Mesothelial cell of epicardium (in vitro differentiated cells): Measurements from ENCODE around the gene YIPF3. TPM values are rescaled to one million over a fixed set of nuclear protein-coding genes. Genes with fewer than 3 reads are reported as not detected.

ENCODE experiments used
- DNase-seq, 2 experiments: peaks; one replicate each; pipeline ENCODE4 v3.0.0; 2021; ENCODE audit warnings: low spot score in 2 of 2; ENCODE audit not compliant: unreplicated experiment in 2 of 2
- H3K27ac Mint-ChIP-seq: 2 replicates; pipeline ENCODE4 v1.8.0; 2021; ENCODE audit warnings: mixed read lengths
- H3K27me3 Mint-ChIP-seq: 2 replicates; pipeline ENCODE4 v1.8.0; 2021; ENCODE audit warnings: low read depth, mixed read lengths
- H3K36me3 Mint-ChIP-seq: 2 replicates; pipeline ENCODE4 v1.8.0; 2021; ENCODE audit warnings: mixed read lengths
- H3K4me1 Mint-ChIP-seq: 2 replicates; pipeline ENCODE4 v1.8.0; 2021; ENCODE audit warnings: mixed read lengths
- H3K4me3 Mint-ChIP-seq: 2 replicates; pipeline ENCODE4 v1.8.0; 2021; ENCODE audit warnings: mild to moderate bottlenecking, moderate library complexity, mixed read lengths
- H3K9me3 Mint-ChIP-seq: 2 replicates; pipeline ENCODE4 v1.8.0; 2021; ENCODE audit warnings: mixed read lengths
- total RNA-seq: library from RNA; stranded (reverse); gene quantifications from 3 replicates; pipeline ENCODE4 v1.2.1, GENCODE V29; 2021
- TF ChIP-seq, protein P1 (sequence below): fragments of 200-600 bp; sonication (generic); IDR thresholded peaks from one replicate; pipeline ENCODE4 v1.5.0; 2021; ENCODE audit warnings: antibody characterized with exemption; ENCODE audit not compliant: unreplicated experiment

Gene YIPF3
- total RNA-seq, 1 donor from 2014 or later, result 107 TPM

DNA sequence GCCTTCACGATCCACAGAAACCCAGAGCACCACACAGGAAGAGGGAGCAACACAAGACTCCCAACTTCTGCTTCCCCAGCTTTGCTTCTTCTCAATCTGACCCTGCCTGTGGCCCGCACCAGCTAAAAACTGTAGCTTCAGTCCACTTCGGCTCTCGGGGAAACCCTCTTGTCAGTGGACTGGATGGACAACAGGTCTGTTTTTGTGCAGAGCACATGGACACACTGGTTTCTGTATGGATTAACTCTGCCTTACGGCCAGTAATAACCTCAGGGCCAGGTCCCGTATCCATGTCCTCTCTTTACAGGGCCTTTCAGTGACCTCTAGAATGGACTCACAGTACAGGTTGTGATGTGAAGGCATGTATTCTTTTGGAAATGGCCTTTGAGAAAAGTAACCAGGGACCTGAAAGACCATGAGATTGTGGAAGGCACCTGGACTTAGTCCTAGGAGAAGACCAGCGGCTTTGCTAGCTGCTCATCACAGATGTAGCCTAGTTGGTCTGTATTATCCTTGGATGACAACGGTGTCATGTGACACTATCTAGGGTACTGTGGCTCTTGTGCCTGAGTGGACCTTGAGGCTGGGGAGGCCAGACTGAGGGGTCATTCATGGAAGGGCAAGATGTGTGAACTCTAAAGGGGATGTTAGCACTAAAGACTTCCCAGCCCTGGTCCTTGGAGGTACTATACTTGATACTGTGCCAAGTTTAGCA, 6.0 kb upstream of the YIPF3 start:
- Mint-ChIP-seq H3K9me3 (no peaks in the 10 kb centered on the region), H3K27me3 (no peaks in the 10 kb centered on the region)

DNA sequence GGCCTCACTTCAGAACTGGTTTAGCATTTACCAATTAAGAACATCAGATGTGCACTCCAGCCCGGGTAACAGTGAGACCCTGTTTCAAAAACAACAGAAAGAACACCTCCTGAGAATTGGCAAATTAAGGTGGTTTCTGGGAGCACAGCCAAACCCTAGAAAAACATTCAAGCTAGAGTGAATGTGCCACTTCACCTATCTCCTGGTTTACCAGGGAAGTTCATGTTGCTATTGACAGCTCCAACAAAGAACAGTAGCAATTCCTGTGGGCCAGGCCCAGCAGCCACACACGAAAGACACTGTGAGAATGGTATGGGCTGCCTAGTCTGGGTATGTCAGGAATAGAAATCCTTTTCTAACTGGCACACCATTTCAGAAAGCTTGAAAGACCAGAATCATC, 5.1 kb upstream of the YIPF3 start:
- Mint-ChIP-seq H3K36me3 (peaks cover 37% of the 10 kb centered on the region), H3K9me3 (no peaks in the 10 kb centered on the region), H3K27me3 (no peaks in the 10 kb centered on the region), H3K4me1 (no peaks in the 10 kb centered on the region), H3K27ac (no peak overlapping the region), H3K4me3 (no peak overlapping the region)
- TF ChIP-seq, protein P1, sequence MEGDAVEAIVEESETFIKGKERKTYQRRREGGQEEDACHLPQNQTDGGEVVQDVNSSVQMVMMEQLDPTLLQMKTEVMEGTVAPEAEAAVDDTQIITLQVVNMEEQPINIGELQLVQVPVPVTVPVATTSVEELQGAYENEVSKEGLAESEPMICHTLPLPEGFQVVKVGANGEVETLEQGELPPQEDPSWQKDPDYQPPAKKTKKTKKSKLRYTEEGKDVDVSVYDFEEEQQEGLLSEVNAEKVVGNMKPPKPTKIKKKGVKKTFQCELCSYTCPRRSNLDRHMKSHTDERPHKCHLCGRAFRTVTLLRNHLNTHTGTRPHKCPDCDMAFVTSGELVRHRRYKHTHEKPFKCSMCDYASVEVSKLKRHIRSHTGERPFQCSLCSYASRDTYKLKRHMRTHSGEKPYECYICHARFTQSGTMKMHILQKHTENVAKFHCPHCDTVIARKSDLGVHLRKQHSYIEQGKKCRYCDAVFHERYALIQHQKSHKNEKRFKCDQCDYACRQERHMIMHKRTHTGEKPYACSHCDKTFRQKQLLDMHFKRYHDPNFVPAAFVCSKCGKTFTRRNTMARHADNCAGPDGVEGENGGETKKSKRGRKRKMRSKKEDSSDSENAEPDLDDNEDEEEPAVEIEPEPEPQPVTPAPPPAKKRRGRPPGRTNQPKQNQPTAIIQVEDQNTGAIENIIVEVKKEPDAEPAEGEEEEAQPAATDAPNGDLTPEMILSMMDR, result no peak
- no peak for DNase-seq

More for the DNA sequence above, 6.0 kb upstream of the YIPF3 start:
- Mint-ChIP-seq H3K4me1 (no peaks in the 10 kb centered on the region), H3K27ac (no peak overlapping the region), H3K36me3 (peaks cover 44% of the 10 kb centered on the region), H3K4me3 (no peak overlapping the region)
- TF ChIP-seq, protein P1, result no peak
- DNase-seq, result no peak

GRCh38 chr6:43520097-43520496, 3.4 kb upstream of the YIPF3 start:
- no peaks in the 10 kb centered on the region for H3K27me3 Mint-ChIP-seq
- peaks cover 26% of the 10 kb centered on the region for H3K36me3 Mint-ChIP-seq
- peaks cover 14% of the 10 kb centered on the region for H3K4me1 Mint-ChIP-seq
- H3K27ac Mint-ChIP-seq, result no peak overlapping the region
- no peak overlapping the region for H3K4me3 Mint-ChIP-seq
- no peaks in the 10 kb centered on the region for H3K9me3 Mint-ChIP-seq
- TF ChIP-seq, protein P1, result no peak
- DNase-seq, result no peak

DNA sequence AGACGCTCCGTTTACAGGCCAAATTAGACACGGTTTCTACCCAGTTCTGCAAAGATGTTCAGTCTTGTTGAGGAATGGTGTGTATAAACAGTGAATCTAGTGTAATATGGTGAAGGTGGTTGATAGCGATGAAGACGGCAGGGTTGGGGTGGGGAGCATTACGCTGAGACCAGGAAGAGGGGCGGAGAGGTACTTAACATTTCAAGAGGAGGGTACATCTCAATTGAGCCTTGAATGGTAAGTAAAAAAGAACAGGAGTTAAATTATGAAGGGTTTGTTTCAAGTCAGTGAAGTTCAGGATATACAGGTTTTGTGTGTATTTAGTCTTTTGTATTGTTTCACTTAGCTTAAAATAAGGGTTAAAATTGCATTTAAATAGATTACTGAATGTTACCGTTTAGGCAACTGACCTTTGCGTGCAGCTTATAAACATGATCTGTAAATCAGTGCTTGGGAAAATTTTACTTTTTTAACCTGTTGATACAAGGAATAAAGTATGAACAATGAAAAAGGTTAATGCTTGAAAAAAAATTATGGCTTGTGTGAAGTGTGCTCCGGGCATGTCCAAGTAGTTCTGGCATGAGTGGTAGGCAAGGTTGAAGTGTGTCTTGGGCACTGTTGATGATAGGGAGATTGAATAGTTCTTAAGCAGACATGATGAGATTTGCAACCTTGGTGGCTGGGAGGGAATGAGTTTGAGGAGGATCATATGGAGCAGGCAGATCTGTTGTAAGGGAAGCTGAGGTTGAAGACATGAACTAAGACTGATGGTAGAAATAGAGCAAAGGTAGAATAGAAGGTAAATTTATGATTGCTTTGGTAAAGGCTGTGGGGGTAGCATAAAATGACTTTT, 1.0 kb upstream of the YIPF3 start:
- H3K27ac Mint-ChIP-seq, result no peak overlapping the region

DNA sequence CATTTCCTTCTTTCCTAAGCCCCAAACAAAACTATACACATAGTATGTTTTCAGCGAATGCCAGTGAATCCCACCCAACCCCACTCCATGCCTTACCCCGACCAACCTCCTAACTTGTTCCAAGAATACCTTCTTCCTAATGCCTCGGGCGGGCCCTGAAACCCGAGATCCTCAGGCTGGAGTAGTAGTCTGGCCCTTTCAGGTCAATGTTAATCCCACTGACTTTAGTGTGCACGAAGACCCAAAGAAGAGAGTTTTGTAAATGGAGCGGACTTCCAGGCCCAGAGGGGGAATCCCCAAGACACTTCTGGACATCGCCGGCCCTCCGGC, 394 bp downstream of the YIPF3 start:
- no peak overlapping the region for H3K27ac Mint-ChIP-seq

More for the DNA sequence above, 1.0 kb upstream of the YIPF3 start:
- TF ChIP-seq, protein P1, result no peak
- no peak overlapping the region for H3K4me3 Mint-ChIP-seq
- H3K9me3 Mint-ChIP-seq, result no peaks in the 10 kb centered on the region
- H3K27me3 Mint-ChIP-seq, result no peaks in the 10 kb centered on the region
- no peak for DNase-seq
- peaks cover 26% of the 10 kb centered on the region for H3K36me3 Mint-ChIP-seq
- peaks cover 22% of the 10 kb centered on the region for H3K4me1 Mint-ChIP-seq

More for the DNA sequence above, 394 bp downstream of the YIPF3 start:
- Mint-ChIP-seq H3K4me1 (peaks cover 22% of the 10 kb centered on the region), H3K9me3 (no peaks in the 10 kb centered on the region), H3K36me3 (peaks cover 31% of the 10 kb centered on the region), H3K4me3 (no peak overlapping the region), H3K27me3 (no peaks in the 10 kb centered on the region)
- no peak for DNase-seq
- TF ChIP-seq, protein P1, result no peak
